ENCODE results near the gene EPO. TPM values are rescaled to one million over a fixed set of nuclear protein-coding genes. Genes with fewer than 3 reads are reported as not detected.

EPO gene
- total RNA-seq, 2 donors from 2014 or later: not detected

GRCh38 chr7:100691676-100692577 lies 28.3 kb upstream of the EPO start:
- DNase-seq (ENCODE audit: low spot score): no peak
- no peak overlapping the region for H3K27ac ChIP-seq
- ATAC-seq (ENCODE audit: insufficient number of reproducible peaks, low FRiP score, low read depth): no peak
- peak; percentile 89 for TF ChIP-seq CTCF (IDR thresholded peaks at IDR 0.05)
- H3K27me3 ChIP-seq (replicated peaks; ENCODE audit: insufficient read depth): no peaks in the 10 kb centered on the region
- H3K4me3 ChIP-seq: peak overlapping the region; percentile 96
- no peaks in the 10 kb centered on the region for H3K9me3 ChIP-seq
- H3K4me1 ChIP-seq (ENCODE audit: control insufficient read depth in 1 of 2, low read depth in 2 of 2): peaks cover 27 to 50% of the 10 kb centered on the region in 2 donors
- H3K36me3 ChIP-seq: peaks cover 14% of the 10 kb centered on the region

- TF ChIP-seq CTCF (IDR thresholded peaks at IDR 0.05): no peak
Observed at GRCh38 chr7:100692578-100692961, 27.7 kb upstream of the EPO start.

GRCh38 chr7:100693312-100694097 lies 26.8 kb upstream of the EPO start:
- DNase-seq (ENCODE audit: low spot score) (no peak), ATAC-seq (ENCODE audit: insufficient number of reproducible peaks, low FRiP score, low read depth) (peak; percentile 22)
- H3K4me3 ChIP-seq: peak overlapping the region; percentile 96
- H3K4me1 ChIP-seq (ENCODE audit: control insufficient read depth in 1 of 2, low read depth in 2 of 2): peaks cover 27 to 50% of the 10 kb centered on the region in 2 donors
- no peaks in the 10 kb centered on the region for H3K9me3 ChIP-seq
- H3K36me3 ChIP-seq: peaks cover under 1% of the 10 kb centered on the region
- peak overlapping the region; percentile 56 to 61 for H3K27ac ChIP-seq
- no peaks in the 10 kb centered on the region for H3K27me3 ChIP-seq (replicated peaks; ENCODE audit: insufficient read depth)
- TF ChIP-seq CTCF (IDR thresholded peaks at IDR 0.05): no peak

More at GRCh38 chr7:100692578-100692961, 27.7 kb upstream of the EPO start:
- Histone ChIP-seq H3K36me3 (peaks cover 9% of the 10 kb centered on the region), H3K9me3 (no peaks in the 10 kb centered on the region), H3K4me3 (peak overlapping the region; percentile 96), H3K27me3 (replicated peaks; ENCODE audit: insufficient read depth) (no peaks in the 10 kb centered on the region), H3K27ac (no peak overlapping the region), H3K4me1 (ENCODE audit: control insufficient read depth in 1 of 2, low read depth in 2 of 2) (peaks cover 27 to 50% of the 10 kb centered on the region in 2 donors)
- DNase-seq (ENCODE audit: low spot score) (no peak), ATAC-seq (ENCODE audit: insufficient number of reproducible peaks, low FRiP score, low read depth) (no peak)

- H3K27me3 ChIP-seq (replicated peaks; ENCODE audit: insufficient read depth): no peaks in the 10 kb centered on the region
- H3K4me3 ChIP-seq: peak within 1 kb of the TSS; percentile 96
- H3K27ac ChIP-seq: peak within 1 kb of the TSS; percentile 56 to 61
- H3K9me3 ChIP-seq: no peaks in the 10 kb centered on the region
- ATAC-seq (ENCODE audit: insufficient number of reproducible peaks, low FRiP score, low read depth): peak; percentile 61
- peaks cover 27 to 48% of the 10 kb centered on the region in 2 donors for H3K4me1 ChIP-seq (ENCODE audit: control insufficient read depth in 1 of 2, low read depth in 2 of 2)
- no peaks in the 10 kb centered on the region for H3K36me3 ChIP-seq
- no peak for TF ChIP-seq CTCF (IDR thresholded peaks at IDR 0.05)
- no peak for DNase-seq (ENCODE audit: low spot score)
Observed at GRCh38 chr7:100694098-100694745, 26.0 kb upstream of the EPO start, which contains the start of gene GIGYF1. TSS of gene GIGYF1 (minus strand) at chr7:100694250. CDS start at chr7:100688238, 6,012 bp downstream.

Data from thoracic aorta (tissue), 2 donors.